Neural crest cell (in vitro differentiated cells): ENCODE data around the gene WDR7. TPM values are rescaled to one million over a fixed set of nuclear protein-coding genes. Genes with fewer than 3 reads are reported as not detected.

Experiments used
- DNase-seq: peaks from one replicate; pipeline ENCODE4 v3.0.0; 2021; ENCODE audit warnings: low read depth, mixed read lengths, low spot score
- H3K27ac Mint-ChIP-seq: one replicate; pipeline ENCODE4 v1.8.0; 2021; ENCODE audit warnings: mild to moderate bottlenecking, mixed read lengths; ENCODE audit not compliant: unreplicated experiment
- H3K27me3 Mint-ChIP-seq: 2 replicates; pipeline ENCODE4 v1.8.0; 2021; ENCODE audit warnings: low read depth, mild to moderate bottlenecking, mixed read lengths
- H3K36me3 Mint-ChIP-seq: 2 replicates; pipeline ENCODE4 v1.8.0; 2021; ENCODE audit warnings: low read depth, mild to moderate bottlenecking, mixed read lengths
- H3K4me1 Mint-ChIP-seq: 2 replicates; pipeline ENCODE4 v1.8.0; 2021; ENCODE audit warnings: mixed read lengths
- H3K4me3 Mint-ChIP-seq: one replicate; pipeline ENCODE4 v1.8.0; 2021; ENCODE audit warnings: mild to moderate bottlenecking, mixed read lengths
- H3K9me3 Mint-ChIP-seq: 2 replicates; pipeline ENCODE4 v1.8.0; 2021; ENCODE audit warnings: mixed read lengths
- CTCF ChIP-seq: fragments of 200-600 bp; sonication (generic); conservative IDR thresholded peaks from 2 replicates; pipeline ENCODE4 v1.5.0; 2021; ENCODE audit warnings: antibody characterized with exemption, mild to moderate bottlenecking
- total RNA-seq: library from RNA; stranded (reverse); gene quantifications from 2 replicates; pipeline ENCODE4 v1.2.1, GENCODE V29; 2021

Gene WDR7
- total RNA-seq, 1 donor from 2014 or later = 17.3 TPM

GRCh38 chr18:56639571-56639970 lies 11.6 kb upstream of the WDR7 start:
- Mint-ChIP-seq H3K4me3 (peak overlapping the region; percentile 99), H3K27me3 (no peaks in the 10 kb centered on the region), H3K27ac (no peak overlapping the region), H3K36me3 (peaks cover 12% of the 10 kb centered on the region), H3K9me3 (peaks cover 8% of the 10 kb centered on the region), H3K4me1 (peaks cover 40% of the 10 kb centered on the region)
- DNase-seq = no peak
- TF ChIP-seq CTCF = no peak

GRCh38 chr18:56641714-56642337 lies 9.3 kb upstream of the WDR7 start:
- H3K4me1 Mint-ChIP-seq = peaks cover 19% of the 10 kb centered on the region
- H3K9me3 Mint-ChIP-seq = peaks cover 8% of the 10 kb centered on the region
- H3K4me3 Mint-ChIP-seq = peak overlapping the region; percentile 76
- peaks cover 7% of the 10 kb centered on the region for H3K36me3 Mint-ChIP-seq
- no peak for DNase-seq
- H3K27ac Mint-ChIP-seq = no peak overlapping the region
- no peaks in the 10 kb centered on the region for H3K27me3 Mint-ChIP-seq
- TF ChIP-seq CTCF = no peak

GRCh38 chr18:56643381-56643780 lies 7.8 kb upstream of the WDR7 start:
- Mint-ChIP-seq H3K36me3 (peaks cover 7% of the 10 kb centered on the region), H3K4me1 (peaks cover 9% of the 10 kb centered on the region), H3K4me3 (no peak overlapping the region), H3K9me3 (peaks cover 8% of the 10 kb centered on the region), H3K27me3 (no peaks in the 10 kb centered on the region), H3K27ac (no peak overlapping the region)
- TF ChIP-seq CTCF = no peak
- DNase-seq = no peak

GRCh38 chr18:56645415-56646016 lies 5.6 kb upstream of the WDR7 start:
- no peaks in the 10 kb centered on the region for H3K36me3 Mint-ChIP-seq
- TF ChIP-seq CTCF = peak; percentile 69
- no peak for DNase-seq
- no peak overlapping the region for H3K4me3 Mint-ChIP-seq
- no peaks in the 10 kb centered on the region for H3K27me3 Mint-ChIP-seq
- no peak overlapping the region for H3K27ac Mint-ChIP-seq
- H3K4me1 Mint-ChIP-seq = peaks cover 2% of the 10 kb centered on the region
- H3K9me3 Mint-ChIP-seq = no peaks in the 10 kb centered on the region

GRCh38 chr18:56647071-56647470 lies 4.1 kb upstream of the WDR7 start:
- peaks cover 12% of the 10 kb centered on the region for H3K4me1 Mint-ChIP-seq
- H3K27ac Mint-ChIP-seq = no peak overlapping the region
- H3K4me3 Mint-ChIP-seq = no peak overlapping the region
- TF ChIP-seq CTCF = no peak
- no peaks in the 10 kb centered on the region for H3K36me3 Mint-ChIP-seq
- no peaks in the 10 kb centered on the region for H3K9me3 Mint-ChIP-seq
- no peak for DNase-seq
- H3K27me3 Mint-ChIP-seq = no peaks in the 10 kb centered on the region
